Chondrocyte (in vitro differentiated cells): ENCODE measurements around the gene RAB8A. TPM values are rescaled to one million over a fixed set of nuclear protein-coding genes. Genes with fewer than 3 reads are reported as not detected.
"Not testable (repeated sequence)": the region's sequence is repeated elsewhere in the genome, so short reads cannot be mapped to it uniquely, and the experiment has no call there.

ENCODE experiments used
- DNase-seq: peaks from one replicate; pipeline ENCODE4 v3.0.0; 2021; ENCODE audit warnings: mixed read lengths, low spot score
- H3K27ac Mint-ChIP-seq: one replicate; pipeline ENCODE4 v1.8.0; 2021; ENCODE audit warnings: mild to moderate bottlenecking, moderate library complexity, mixed read lengths; ENCODE audit not compliant: unreplicated experiment
- H3K27me3 Mint-ChIP-seq: 2 replicates; pipeline ENCODE4 v1.8.0; 2021; ENCODE audit warnings: low read depth, mixed read lengths
- H3K36me3 Mint-ChIP-seq: 2 replicates; pipeline ENCODE4 v1.8.0; 2021; ENCODE audit warnings: low read depth, mixed read lengths
- H3K4me1 Mint-ChIP-seq: 2 replicates; pipeline ENCODE4 v1.8.0; 2021; ENCODE audit warnings: low read depth, mild to moderate bottlenecking, mixed read lengths
- H3K4me3 Mint-ChIP-seq: one replicate; pipeline ENCODE4 v1.8.0; 2021; ENCODE audit warnings: mild to moderate bottlenecking, moderate library complexity, mixed read lengths; ENCODE audit not compliant: unreplicated experiment
- H3K9me3 Mint-ChIP-seq: 2 replicates; pipeline ENCODE4 v1.8.0; 2021; ENCODE audit warnings: low read depth, mixed read lengths
- total RNA-seq: library from RNA; stranded (reverse); gene quantifications from 3 replicates; pipeline ENCODE4 v1.2.1, GENCODE V29; 2021
- TF ChIP-seq, protein P1 (sequence below): fragments of 200-600 bp; sonication (generic); IDR thresholded peaks from 2 replicates; pipeline ENCODE4 v1.5.0; 2021; ENCODE audit warnings: antibody characterized with exemption, mild to moderate bottlenecking, moderate library complexity

RAB8A gene
- total RNA-seq, 1 donor from 2014 or later, result 65.5 TPM

DNA sequence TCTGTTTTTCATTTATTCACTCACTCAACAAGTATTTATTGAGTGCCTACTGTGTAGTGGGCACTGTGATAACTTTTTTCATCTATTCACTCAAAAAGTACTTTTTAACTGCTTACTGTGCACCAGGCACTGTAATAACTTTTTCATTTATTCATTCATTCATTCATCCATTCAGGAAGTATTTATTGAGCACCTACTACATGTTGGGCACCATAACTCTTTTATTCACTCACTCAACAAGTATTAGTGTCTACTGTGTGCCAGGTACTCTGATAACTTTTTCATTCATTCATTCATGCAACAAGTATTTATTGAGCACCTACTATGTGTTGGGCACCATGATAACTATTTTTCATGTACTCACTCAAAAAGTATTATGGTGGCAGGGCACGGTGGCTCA is 54.7 kb downstream of the RAB8A start:
- Mint-ChIP-seq H3K9me3 (no peaks in the 10 kb centered on the region), H3K27ac (no peak overlapping the region)

DNA sequence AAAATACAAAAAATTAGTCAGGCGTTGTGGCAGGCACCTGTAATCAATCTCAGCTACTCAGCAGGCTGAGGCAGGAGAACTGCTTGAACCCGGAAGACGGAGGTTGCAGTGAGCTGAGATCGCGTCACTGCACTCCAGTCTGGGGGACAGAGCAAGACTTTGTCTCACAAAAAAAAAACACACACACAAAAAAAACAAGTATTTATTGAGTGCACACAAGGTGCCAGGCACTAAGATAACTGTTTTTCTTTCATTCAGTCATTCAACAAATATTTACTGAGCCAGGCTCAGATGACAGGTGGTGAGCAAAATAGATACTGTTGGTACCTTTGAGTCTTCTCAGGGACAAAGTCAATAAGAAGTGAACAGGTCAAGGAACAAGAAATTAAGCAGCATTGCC is 55.4 kb downstream of the RAB8A start:
- H3K27ac Mint-ChIP-seq, result no peak overlapping the region
- no peaks in the 10 kb centered on the region for H3K36me3 Mint-ChIP-seq
- TF ChIP-seq, protein P1, sequence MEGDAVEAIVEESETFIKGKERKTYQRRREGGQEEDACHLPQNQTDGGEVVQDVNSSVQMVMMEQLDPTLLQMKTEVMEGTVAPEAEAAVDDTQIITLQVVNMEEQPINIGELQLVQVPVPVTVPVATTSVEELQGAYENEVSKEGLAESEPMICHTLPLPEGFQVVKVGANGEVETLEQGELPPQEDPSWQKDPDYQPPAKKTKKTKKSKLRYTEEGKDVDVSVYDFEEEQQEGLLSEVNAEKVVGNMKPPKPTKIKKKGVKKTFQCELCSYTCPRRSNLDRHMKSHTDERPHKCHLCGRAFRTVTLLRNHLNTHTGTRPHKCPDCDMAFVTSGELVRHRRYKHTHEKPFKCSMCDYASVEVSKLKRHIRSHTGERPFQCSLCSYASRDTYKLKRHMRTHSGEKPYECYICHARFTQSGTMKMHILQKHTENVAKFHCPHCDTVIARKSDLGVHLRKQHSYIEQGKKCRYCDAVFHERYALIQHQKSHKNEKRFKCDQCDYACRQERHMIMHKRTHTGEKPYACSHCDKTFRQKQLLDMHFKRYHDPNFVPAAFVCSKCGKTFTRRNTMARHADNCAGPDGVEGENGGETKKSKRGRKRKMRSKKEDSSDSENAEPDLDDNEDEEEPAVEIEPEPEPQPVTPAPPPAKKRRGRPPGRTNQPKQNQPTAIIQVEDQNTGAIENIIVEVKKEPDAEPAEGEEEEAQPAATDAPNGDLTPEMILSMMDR, result no peak
- H3K9me3 Mint-ChIP-seq, result no peaks in the 10 kb centered on the region
- H3K4me3 Mint-ChIP-seq, result no peak overlapping the region
- DNase-seq, result no peak
- no peaks in the 10 kb centered on the region for H3K4me1 Mint-ChIP-seq
- no peaks in the 10 kb centered on the region for H3K27me3 Mint-ChIP-seq

More for the DNA sequence above, 54.7 kb downstream of the RAB8A start:
- DNase-seq, result no peak
- TF ChIP-seq, protein P1, result no peak
- Mint-ChIP-seq H3K4me3 (no peak overlapping the region), H3K27me3 (no peaks in the 10 kb centered on the region), H3K36me3 (no peaks in the 10 kb centered on the region), H3K4me1 (peaks cover 6% of the 10 kb centered on the region)

DNA sequence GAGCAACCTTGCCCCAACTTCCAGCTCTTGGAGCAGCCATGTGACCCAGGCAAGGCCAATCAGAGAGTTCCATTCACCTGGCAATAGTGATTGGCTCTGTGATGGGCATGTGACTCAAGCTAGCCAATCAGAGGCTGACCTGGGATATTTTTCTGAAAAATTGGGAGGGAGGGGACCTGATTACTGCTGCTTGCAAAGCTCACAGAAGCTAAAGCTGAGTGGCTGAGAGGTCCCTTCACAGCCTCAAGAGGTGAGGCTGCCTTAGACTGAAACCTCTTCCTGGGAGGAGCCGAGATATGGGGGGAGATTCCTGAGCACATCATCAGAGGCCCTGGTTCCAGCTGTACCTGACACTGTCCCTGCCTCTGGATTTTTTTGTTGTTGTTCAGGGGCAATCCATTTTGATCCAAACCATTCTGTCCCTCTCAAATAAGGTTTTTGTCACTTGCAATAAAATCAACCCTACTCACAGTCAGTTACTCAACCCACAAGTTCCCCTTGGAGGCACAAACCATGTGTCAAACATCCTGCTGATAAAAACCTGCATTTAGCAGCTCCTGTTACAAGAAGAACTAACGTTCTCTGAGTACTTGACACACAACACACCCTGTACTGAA is 56.9 kb downstream of the RAB8A start:
- peaks cover 10% of the 10 kb centered on the region for H3K4me1 Mint-ChIP-seq
- H3K27me3 Mint-ChIP-seq, result no peaks in the 10 kb centered on the region
- no peak overlapping the region for H3K27ac Mint-ChIP-seq
- no peak for DNase-seq
- no peaks in the 10 kb centered on the region for H3K9me3 Mint-ChIP-seq
- no peak overlapping the region for H3K4me3 Mint-ChIP-seq
- TF ChIP-seq, protein P1, result no peak
- no peaks in the 10 kb centered on the region for H3K36me3 Mint-ChIP-seq

DNA sequence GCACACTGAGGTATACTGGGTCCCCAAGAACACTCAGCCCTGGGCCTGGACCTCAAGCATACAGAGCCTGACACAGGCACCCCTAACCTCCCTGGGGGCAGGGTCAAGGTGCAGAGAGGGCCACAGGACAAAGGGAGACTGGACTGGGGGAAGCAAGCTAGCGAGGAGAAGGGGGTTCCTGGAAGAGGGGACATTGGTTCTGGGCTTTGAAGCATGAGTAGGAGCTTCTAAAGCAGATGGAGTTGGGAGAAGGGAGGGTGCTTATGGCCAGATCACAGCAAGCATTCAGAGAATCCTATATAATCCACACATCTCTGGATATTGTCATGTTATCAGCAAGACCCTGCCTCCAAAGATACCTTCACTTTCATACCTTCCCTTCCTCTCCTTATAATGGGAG is 58.4 kb downstream of the RAB8A start:
- Mint-ChIP-seq H3K27me3 (no peaks in the 10 kb centered on the region), H3K4me1 (peaks cover 11% of the 10 kb centered on the region), H3K9me3 (peaks cover 2% of the 10 kb centered on the region), H3K27ac (no peak overlapping the region), H3K4me3 (no peak overlapping the region), H3K36me3 (peaks cover 1% of the 10 kb centered on the region)
- TF ChIP-seq, protein P1, result no peak
- DNase-seq, result no peak

DNA sequence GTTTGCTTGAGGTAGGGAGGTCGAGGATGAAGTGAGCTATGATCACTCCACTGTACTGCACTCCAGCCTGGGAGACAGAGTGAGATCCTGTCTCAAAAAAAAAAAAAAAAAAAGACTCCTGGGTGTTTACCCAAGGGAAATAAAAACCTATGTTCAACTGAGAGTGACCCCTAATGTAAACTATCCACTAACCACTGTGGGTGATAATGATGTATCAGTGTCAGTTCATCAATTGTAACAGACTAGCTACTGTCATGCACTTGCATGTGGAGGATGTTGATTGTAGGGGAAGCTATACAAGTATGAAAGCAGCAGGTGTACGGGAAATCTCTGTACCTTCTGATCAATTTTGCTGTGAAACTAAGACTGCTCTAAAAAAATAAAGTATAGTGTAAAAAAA is 64.3 kb downstream of the RAB8A start:
- Mint-ChIP-seq H3K4me3 (no peak overlapping the region), H3K27ac (no peak overlapping the region), H3K36me3 (peaks cover 1% of the 10 kb centered on the region), H3K4me1 (peaks cover 22% of the 10 kb centered on the region), H3K9me3 (peaks cover 5% of the 10 kb centered on the region), H3K27me3 (no peaks in the 10 kb centered on the region)
- TF ChIP-seq, protein P1, result no peak
- DNase-seq, result no peak

DNA sequence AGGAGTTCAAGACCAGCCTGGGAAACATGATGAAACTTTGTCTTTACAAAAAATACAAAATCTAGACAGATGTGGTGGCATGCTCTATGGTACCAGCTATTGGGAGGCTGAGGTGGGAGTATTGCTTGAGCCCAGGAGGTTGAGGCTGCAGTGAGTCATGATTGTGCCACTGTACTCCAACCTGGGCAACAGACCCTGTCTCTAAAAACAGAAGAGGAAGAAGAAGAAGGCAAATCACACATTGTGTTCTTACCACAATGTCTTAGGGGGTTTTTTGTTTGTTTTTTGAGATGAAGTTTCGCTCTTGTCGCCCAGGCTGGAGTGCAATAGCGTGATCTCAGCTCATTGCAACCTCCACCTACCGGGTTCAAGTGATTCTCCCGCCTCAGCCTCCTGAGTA is 67.2 kb downstream of the RAB8A start:
- H3K4me1 Mint-ChIP-seq, result peaks cover 16% of the 10 kb centered on the region
- not testable (repeated sequence) for H3K27me3 Mint-ChIP-seq, H3K4me3 Mint-ChIP-seq, DNase-seq, H3K27ac Mint-ChIP-seq, H3K9me3 Mint-ChIP-seq, H3K36me3 Mint-ChIP-seq
